ENCODE data around the gene CDC42BPG.

CDC42BPG gene

GRCh38 chr11:64844330-64845128, at the start of gene CDC42BPG:
CDC42BPG (minus strand) TSS chr11:64844653; CDS start chr11:64844569, 84 bp downstream.
- peak in 1 of 2 experiments; percentile 52 for DNase-seq

- DNase-seq = no peak
These were observed 49.0 kb upstream of the CDC42BPG start for GRCh38 chr11:64893194-64894069.

- DNase-seq = no peak
These were observed 48.4 kb upstream of the CDC42BPG start for GRCh38 chr11:64892838-64893193.

- DNase-seq = no peak
These were observed 48.0 kb upstream of the CDC42BPG start for GRCh38 chr11:64892411-64892831.

- DNase-seq = no peak
These were observed 47.4 kb upstream of the CDC42BPG start for GRCh38 chr11:64891880-64892279.

- DNase-seq = no peak
These were observed 46.9 kb upstream of the CDC42BPG start for GRCh38 chr11:64891215-64891848.

- DNase-seq = no peak
These were observed 46.1 kb upstream of the CDC42BPG start for GRCh38 chr11:64890522-64890939.

GRCh38 chr11:64888729-64889511, 44.5 kb upstream of the CDC42BPG start:
- DNase-seq = no peak

GRCh38 chr11:64888406-64888728, 43.9 kb upstream of the CDC42BPG start:
- no peak for DNase-seq

- DNase-seq = peak; percentile 74 to 77
These were observed 43.4 kb upstream of the CDC42BPG start for GRCh38 chr11:64887757-64888405.

- no peak for DNase-seq
These were observed 42.8 kb upstream of the CDC42BPG start for GRCh38 chr11:64887234-64887756.

- no peak for DNase-seq
These were observed 41.2 kb upstream of the CDC42BPG start for GRCh38 chr11:64885367-64886286.

- DNase-seq = no peak
These were observed 39.6 kb upstream of the CDC42BPG start for GRCh38 chr11:64884019-64884418.

- DNase-seq = no peak
These were observed 39.1 kb upstream of the CDC42BPG start for GRCh38 chr11:64883575-64883974.

- no peak for DNase-seq
These were observed 37.8 kb upstream of the CDC42BPG start for GRCh38 chr11:64882243-64882642.

GRCh38 chr11:64881476-64881875, 37.0 kb upstream of the CDC42BPG start:
- no peak for DNase-seq

- no peak for DNase-seq
These were observed 36.0 kb upstream of the CDC42BPG start for GRCh38 chr11:64880240-64881001.

GRCh38 chr11:64879244-64879900, 34.9 kb upstream of the CDC42BPG start:
- no peak for DNase-seq

- DNase-seq = peak; percentile 99 to 100
These were observed 34.2 kb upstream of the CDC42BPG start, which contains the start of gene EHD1 for GRCh38 chr11:64878494-64879243. EHD1 (minus strand) TSS chr11:64878621; CDS start chr11:64878464, 157 bp downstream.
